IPS DF 6.9 (cell line): Measurements from ENCODE around the gene TMEM132C.

Experiments used
- DNase-seq: peaks from one replicate; pipeline ENCODE4 v3.0.0-alpha.2; 2013; ENCODE audit warnings: low read depth, low spot score
- H3K27ac ChIP-seq: one replicate; pipeline ENCODE4 v1.5.1; 2013; ENCODE audit warnings: low read length, control low read depth
- H3K27me3 ChIP-seq: 2 replicates; pipeline ENCODE4 v1.6.1; 2013; ENCODE audit warnings: mild to moderate bottlenecking, low read length; ENCODE audit not compliant: control insufficient read depth, insufficient read depth
- H3K36me3 ChIP-seq: 2 replicates; pipeline ENCODE4 v1.6.1; 2013; ENCODE audit warnings: low read length; ENCODE audit not compliant: control insufficient read depth, insufficient read depth
- H3K4me1 ChIP-seq: 2 replicates; pipeline ENCODE4 v1.6.1; 2013; ENCODE audit warnings: low read length; ENCODE audit not compliant: control insufficient read depth, insufficient read depth
- H3K4me3 ChIP-seq: 2 replicates; pipeline ENCODE4 v1.5.1; 2013; ENCODE audit warnings: mild to moderate bottlenecking, low read length
- H3K9me3 ChIP-seq: 2 replicates; pipeline ENCODE4 v1.6.1; 2013; ENCODE audit warnings: low read length, inconsistent platforms; ENCODE audit not compliant: control insufficient read depth, insufficient read depth
- WGBS: extraction: QIAGEN DNeasy Blood & Tissue Kit; methylation state at CpG from one replicate; pipeline ENCODE4 v1.1.7; 2013; ENCODE audit warnings: mixed read lengths, missing lambda C conversion rate; ENCODE audit not compliant: insufficient read length, insufficient coverage; 5-methylcytosine and 5-hydroxymethylcytosine counted together

TMEM132C gene

DNA sequence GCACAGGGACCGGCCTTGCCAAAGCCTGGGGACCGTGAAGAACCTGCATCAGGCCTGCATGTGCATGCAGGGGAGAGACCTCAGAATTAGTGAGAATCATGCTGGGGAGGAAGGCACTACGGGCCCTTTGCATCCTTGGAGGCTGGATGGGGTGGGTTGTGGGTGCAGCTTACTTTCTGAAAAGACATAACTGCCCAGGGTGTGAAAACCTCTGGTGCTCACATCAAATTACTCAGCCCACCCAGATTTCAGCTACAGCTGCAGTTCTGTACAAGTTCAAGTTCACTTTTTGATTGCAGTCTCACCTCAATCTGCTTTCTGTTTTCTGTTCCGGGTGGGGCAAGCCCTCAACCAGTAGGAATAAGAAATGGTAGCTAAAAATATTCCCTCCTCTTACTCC, 426.1 kb downstream of the TMEM132C start:
- H3K4me3 ChIP-seq = no peak overlapping the region
- no peaks in the 10 kb centered on the region for H3K27me3 ChIP-seq
- no peak overlapping the region for H3K27ac ChIP-seq
- H3K36me3 ChIP-seq = no peaks in the 10 kb centered on the region
- WGBS = no CpG with 5 or more reads among the region's 4 CpGs
- DNase-seq = no peak
- peaks cover 32% of the 10 kb centered on the region for H3K9me3 ChIP-seq
- H3K4me1 ChIP-seq = no peaks in the 10 kb centered on the region

GRCh38 chr12:128693771-128694170, 426.8 kb downstream of the TMEM132C start:
- Histone ChIP-seq H3K36me3 (no peaks in the 10 kb centered on the region), H3K4me1 (no peaks in the 10 kb centered on the region), H3K9me3 (peaks cover 36% of the 10 kb centered on the region), H3K27ac (no peak overlapping the region), H3K4me3 (no peak overlapping the region), H3K27me3 (no peaks in the 10 kb centered on the region)
- WGBS = no CpG with 5 or more reads among the region's 8 CpGs
- no peak for DNase-seq

DNA sequence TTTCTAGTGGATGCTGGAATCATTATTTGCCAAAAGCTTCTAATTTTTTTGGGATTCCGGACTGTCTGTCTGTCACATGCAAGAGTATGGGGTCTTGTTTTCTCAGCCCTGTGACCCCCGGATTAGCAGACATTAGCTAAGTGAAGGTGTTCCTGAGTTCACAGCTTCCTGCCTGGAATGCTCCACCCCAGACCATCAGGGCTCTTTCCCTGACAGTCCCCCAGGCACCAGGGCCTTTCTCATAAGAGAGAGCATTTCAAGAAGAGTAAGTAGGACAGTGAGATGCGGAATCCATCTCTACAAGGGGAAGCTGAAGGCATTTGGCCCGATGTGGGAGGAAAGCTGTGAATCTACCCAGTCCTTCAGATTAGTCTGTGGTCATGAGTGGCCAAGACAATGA, 427.5 kb downstream of the TMEM132C start:
- DNase-seq = no peak
- H3K27ac ChIP-seq = no peak overlapping the region
- H3K4me1 ChIP-seq = no peaks in the 10 kb centered on the region
- no peak overlapping the region for H3K4me3 ChIP-seq
- H3K36me3 ChIP-seq = no peaks in the 10 kb centered on the region
- WGBS = no CpG with 5 or more reads among the region's 4 CpGs
- peaks cover 38% of the 10 kb centered on the region for H3K9me3 ChIP-seq
- no peaks in the 10 kb centered on the region for H3K27me3 ChIP-seq

GRCh38 chr12:128695697-128696096, 428.7 kb downstream of the TMEM132C start:
- no peak overlapping the region for H3K4me3 ChIP-seq
- no peak for DNase-seq
- WGBS = no CpG with 5 or more reads among the region's 22 CpGs
- H3K36me3 ChIP-seq = no peaks in the 10 kb centered on the region
- H3K4me1 ChIP-seq = no peaks in the 10 kb centered on the region
- H3K9me3 ChIP-seq = peaks cover 35% of the 10 kb centered on the region
- H3K27ac ChIP-seq = no peak overlapping the region
- H3K27me3 ChIP-seq = no peaks in the 10 kb centered on the region

DNA sequence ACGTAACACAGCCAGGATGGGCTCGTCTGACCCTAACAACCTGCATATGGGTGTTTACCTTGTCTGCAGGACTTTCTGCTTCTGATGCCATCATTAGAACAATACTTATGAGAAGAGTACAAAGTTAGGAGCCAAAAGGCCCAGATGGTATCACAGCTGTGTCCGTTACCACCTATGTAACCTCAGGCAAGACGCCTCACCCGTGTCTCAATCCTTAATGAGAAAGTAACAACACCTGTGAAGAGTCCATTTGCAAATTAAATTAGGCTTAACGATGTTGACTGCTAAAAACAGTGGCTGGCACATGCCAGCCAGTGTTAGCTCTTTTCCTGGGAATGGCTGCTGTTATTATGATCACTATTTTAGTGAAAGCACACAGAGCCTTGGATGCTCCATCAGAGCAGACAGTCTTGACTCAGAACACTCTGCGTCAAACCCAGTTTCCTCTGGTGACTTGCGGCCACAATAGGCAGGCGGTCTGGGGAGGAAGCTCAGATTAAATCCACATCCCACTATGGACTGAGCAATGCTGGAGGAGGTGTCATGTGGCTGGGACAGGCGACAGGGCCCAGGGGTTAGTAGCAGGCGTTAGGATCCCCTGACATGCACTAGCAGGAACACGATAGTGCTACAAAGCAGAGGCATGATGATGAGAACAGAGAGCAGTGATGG, 431.5 kb downstream of the TMEM132C start:
- no peak overlapping the region for H3K27ac ChIP-seq
- H3K27me3 ChIP-seq = no peaks in the 10 kb centered on the region
- WGBS = no CpG with 5 or more reads among the region's 12 CpGs
- H3K4me1 ChIP-seq = no peaks in the 10 kb centered on the region
- H3K4me3 ChIP-seq = no peak overlapping the region
- no peak for DNase-seq
- H3K36me3 ChIP-seq = no peaks in the 10 kb centered on the region
- H3K9me3 ChIP-seq = peaks cover 37% of the 10 kb centered on the region

DNA sequence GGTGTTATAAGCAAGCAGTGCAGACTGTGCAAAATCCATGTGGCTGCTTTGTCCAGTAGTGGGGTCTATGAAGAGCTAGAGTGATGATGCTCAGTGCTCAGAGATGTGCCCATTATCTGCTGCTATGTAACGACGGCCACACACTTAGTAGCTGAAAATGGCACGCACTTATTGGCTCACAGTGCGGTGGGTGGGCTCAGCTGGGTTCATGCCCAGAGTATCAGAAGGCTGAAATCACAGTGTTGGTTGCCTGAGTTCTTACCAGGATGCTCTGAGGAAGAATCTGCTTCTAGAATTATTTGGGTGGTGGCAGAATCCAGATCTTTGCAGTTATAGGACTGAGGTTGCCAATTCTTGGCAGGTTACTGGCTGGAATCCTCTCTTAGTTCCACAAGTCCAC, 432.1 kb downstream of the TMEM132C start:
- Histone ChIP-seq H3K27ac (no peak overlapping the region), H3K27me3 (no peaks in the 10 kb centered on the region), H3K4me1 (no peaks in the 10 kb centered on the region), H3K36me3 (no peaks in the 10 kb centered on the region), H3K9me3 (peaks cover 39% of the 10 kb centered on the region), H3K4me3 (no peak overlapping the region)
- no CpG with 5 or more reads among the region's 4 CpGs for WGBS
- DNase-seq = no peak

DNA sequence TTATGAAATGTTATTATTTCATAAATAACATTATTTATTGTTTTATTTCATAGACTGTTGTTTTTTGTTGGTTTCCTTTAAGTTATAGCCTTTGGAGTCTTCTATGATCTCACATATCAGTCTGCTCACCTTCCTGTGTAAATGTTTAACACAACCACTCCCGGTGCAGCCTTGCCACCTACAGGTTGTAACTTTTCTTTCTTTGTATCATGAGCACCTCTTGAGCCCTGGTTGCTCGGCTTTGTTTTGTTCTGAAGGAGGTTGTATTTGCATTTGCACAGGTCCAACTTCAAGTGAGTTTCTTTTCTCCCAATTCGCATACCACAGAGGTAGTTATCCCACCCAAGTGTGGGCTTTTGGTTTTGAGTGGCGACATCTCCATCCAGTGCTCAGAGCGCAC, 435.4 kb downstream of the TMEM132C start:
- H3K27ac ChIP-seq = no peak overlapping the region
- no peak overlapping the region for H3K4me3 ChIP-seq
- DNase-seq = no peak
- no peaks in the 10 kb centered on the region for H3K27me3 ChIP-seq
- no CpG with 5 or more reads among the region's 5 CpGs for WGBS
- H3K4me1 ChIP-seq = no peaks in the 10 kb centered on the region
- H3K36me3 ChIP-seq = no peaks in the 10 kb centered on the region
- H3K9me3 ChIP-seq = peaks cover 40% of the 10 kb centered on the region

GRCh38 chr12:128705140-128705539, 438.2 kb downstream of the TMEM132C start:
- no peaks in the 10 kb centered on the region for H3K36me3 ChIP-seq
- no peaks in the 10 kb centered on the region for H3K27me3 ChIP-seq
- H3K4me1 ChIP-seq = no peaks in the 10 kb centered on the region
- DNase-seq = no peak
- no CpG with 5 or more reads among the region's 26 CpGs for WGBS
- H3K4me3 ChIP-seq = no peak overlapping the region
- H3K9me3 ChIP-seq = peaks cover 31% of the 10 kb centered on the region
- H3K27ac ChIP-seq = no peak overlapping the region

GRCh38 chr12:128707488-128707887, 440.5 kb downstream of the TMEM132C start:
- H3K36me3 ChIP-seq = no peaks in the 10 kb centered on the region
- H3K4me3 ChIP-seq = no peak overlapping the region
- no peaks in the 10 kb centered on the region for H3K4me1 ChIP-seq
- H3K27me3 ChIP-seq = no peaks in the 10 kb centered on the region
- no peak overlapping the region for H3K27ac ChIP-seq
- DNase-seq = no peak
- WGBS = no CpG with 5 or more reads among the region's 8 CpGs
- H3K9me3 ChIP-seq = peaks cover 36% of the 10 kb centered on the region

GRCh38 chr12:128708789-128709188, 441.8 kb downstream of the TMEM132C start:
- no peak for DNase-seq
- H3K36me3 ChIP-seq = no peaks in the 10 kb centered on the region
- H3K9me3 ChIP-seq = peaks cover 37% of the 10 kb centered on the region
- no peak overlapping the region for H3K4me3 ChIP-seq
- no peaks in the 10 kb centered on the region for H3K27me3 ChIP-seq
- H3K4me1 ChIP-seq = no peaks in the 10 kb centered on the region
- no peak overlapping the region for H3K27ac ChIP-seq
- WGBS = no CpG with 5 or more reads among the region's 6 CpGs

DNA sequence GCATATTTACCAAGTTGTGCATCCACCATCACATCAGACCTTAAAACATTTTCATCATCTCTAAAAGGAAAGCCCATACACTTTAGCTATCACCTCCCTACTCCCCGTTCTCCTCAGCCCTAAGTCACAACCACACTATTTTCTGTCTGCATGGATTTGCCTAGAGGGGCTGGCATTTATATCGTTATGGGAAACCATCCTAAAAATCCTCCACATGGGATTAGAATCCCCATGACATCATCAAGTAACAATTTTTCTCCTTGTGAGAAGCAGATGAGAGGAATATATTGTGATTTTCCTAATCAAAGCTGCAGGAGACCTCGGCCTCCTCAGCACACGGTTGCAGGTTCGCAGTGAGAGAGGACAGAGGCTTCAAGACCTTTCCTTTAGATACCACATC, 442.7 kb downstream of the TMEM132C start:
- Histone ChIP-seq H3K36me3 (no peaks in the 10 kb centered on the region), H3K4me3 (no peak overlapping the region), H3K4me1 (no peaks in the 10 kb centered on the region), H3K27me3 (no peaks in the 10 kb centered on the region), H3K27ac (no peak overlapping the region), H3K9me3 (peaks cover 39% of the 10 kb centered on the region)
- no peak for DNase-seq
- WGBS = no CpG with 5 or more reads among the region's 5 CpGs
